Heart right ventricle (tissue), 16 donors: Measurements from ENCODE around the gene ZNF695. TPM values are rescaled to one million over a fixed set of nuclear protein-coding genes. Genes with fewer than 3 reads are reported as not detected.
A peak's percentile ranks its signal among the peaks of the same experiment; 100 is the strongest.
"Not testable (repeated sequence)": the region's sequence is repeated elsewhere in the genome, so short reads cannot be mapped to it uniquely, and the experiment has no call there.

Experiments used
- ATAC-seq, 8 donors: fragments of 200-7000 bp; cut with Tn5 transposase; one replicate each; pipeline ENCODE4 v1.9.1; 2020; ENCODE audit warnings: mild to moderate bottlenecking in 8 of 8, moderate library complexity in 8 of 8, moderate number of reproducible peaks in 1 of 8
- DNase-seq, 2 donors: peaks; one replicate each; pipeline ENCODE4 v3.0.0-alpha.2; 2020
- H3K27ac ChIP-seq, 10 donors: fragments of 200-600 bp; sonication (generic) in 2 of 10; one replicate each; pipeline versions ENCODE4 v1.5.0 to v1.8.0; 2020 to 2022; ENCODE audit warnings: mild to moderate bottlenecking in 3 of 10
- H3K27me3 ChIP-seq, 7 donors: fragments of 200-600 bp; one replicate each; pipeline ENCODE4 v1.8.0; 2021 to 2022; ENCODE audit warnings: mild to moderate bottlenecking in 2 of 7
- H3K36me3 ChIP-seq, 9 donors: fragments of 200-600 bp; sonication (generic) in 1 of 9; one replicate each; pipeline versions ENCODE4 v1.5.0 to v1.8.0; 2020 to 2022; ENCODE audit warnings: mild to moderate bottlenecking in 2 of 9
- H3K4me1 ChIP-seq, 9 donors: fragments of 200-600 bp; sonication (generic) in 1 of 9; one replicate each; pipeline versions ENCODE4 v1.5.0 to v1.8.0; 2020 to 2022; ENCODE audit warnings: mild to moderate bottlenecking in 4 of 9
- H3K4me3 ChIP-seq, 10 donors: fragments of 200-600 bp; sonication (generic) in 2 of 10; one replicate each; pipeline versions ENCODE4 v1.5.0 to v1.8.0; 2020 to 2022; ENCODE audit warnings: mild to moderate bottlenecking in 7 of 10, moderate library complexity in 2 of 10
- H3K9me3 ChIP-seq, 11 donors: fragments of 200-600 bp in 10 of 11; sonication (generic) in 2 of 11; one replicate each; pipeline versions ENCODE4 v1.5.0 to v1.8.0; 2013 to 2022; ENCODE audit warnings: mild to moderate bottlenecking in 2 of 11, control low read depth in 1 of 11, moderate library complexity in 1 of 11
- WGBS, 2 donors: extraction: QIAGEN DNeasy Blood & Tissue Kit; methylation state at CpG; one replicate each; pipeline ENCODE4 v1.1.7; 2013; ENCODE audit warnings: inconsistent platforms in 1 of 2; 5-methylcytosine and 5-hydroxymethylcytosine counted together
- intact Hi-C, 10 donors: fragments of 100-400 bp; cut with DNase I; formaldehyde crosslinking; loops; one replicate each; pipeline versions ENCODE4 v1.11.1 to v1.14.2; 2022
- polyA plus RNA-seq, 2 donors: library from polyadenylated mRNA; stranded (reverse); fragments of 200-250 nt; gene quantifications; one replicate each; pipeline ENCODE4 v1.2.3, GENCODE V29; 2013
- total RNA-seq, 10 donors: library from RNA; stranded (reverse); fragmentation: NEBNext Ultra II Directional in 3 of 10; extraction: Animal tissue kit (Norgen Biotek cat#: 25700) in 3 of 10; gene quantifications; one replicate each; pipeline versions ENCODE4 v1.2.1 to v1.2.4, GENCODE V29; 2021 to 2023
- TF ChIP-seq, protein P1 (sequence below), 9 donors: fragments of 200-600 bp; sonication (generic) in 2 of 9; IDR thresholded peaks; one replicate each; pipeline versions ENCODE4 v1.5.0 to v1.8.0; 2021 to 2022; ENCODE audit warnings: antibody characterized with exemption in 9 of 9, mild to moderate bottlenecking in 5 of 9, moderate library complexity in 1 of 9
- donor health status: Arrhythmogenic right ventricular cardiomyopathy.
- donor health status: ischemic (EF 13 %, LVEDD 7.1; RV severe dilation, severe dysfunction).
- donor health status: healthy with polysubstance abuse.
- donor health status: DM: no; HTN: yes; CAD: no.
- donor health status: DM: no; HTN: no; CAD: no.
- donor health status: ischemic (EF 25% LVEDD 6.9; RV normal size, moderate dysfunction).
- donor health status: ischemic (EF 25% LVEDD 5.7; RV mildly dilated, moderate dysfunction).
- donor health status: healthy.
- donor health status: DM: yes; HTN: yes; CAD: no.
- donor health status: Ischemic cardiomyopathy.
- donor health status: ischemic (EF 35%, LVEDD 5.7; RV mildly dilated, moderate dysfunction).
- donor health status: nonischemic (EF 11% LVEDD 7.7; RV severe dilation, severe dysfunction).
- donor health status: DM: yes; HTN: yes; CAD: no.
- donor health status: PGD.
- donor health status: ischemic (EF 29% LVEDD 5.4; RV normal size, mild dysfunction).
- donor health status: nonischemic (EF 23%, LVEDD 6.1; RV moderate dilation, normal function).

Gene ZNF695
- total and polyA plus RNA-seq, 12 donors: 0.01 to 0.25 (median 0.19) TPM; not detected in 9

DNA sequence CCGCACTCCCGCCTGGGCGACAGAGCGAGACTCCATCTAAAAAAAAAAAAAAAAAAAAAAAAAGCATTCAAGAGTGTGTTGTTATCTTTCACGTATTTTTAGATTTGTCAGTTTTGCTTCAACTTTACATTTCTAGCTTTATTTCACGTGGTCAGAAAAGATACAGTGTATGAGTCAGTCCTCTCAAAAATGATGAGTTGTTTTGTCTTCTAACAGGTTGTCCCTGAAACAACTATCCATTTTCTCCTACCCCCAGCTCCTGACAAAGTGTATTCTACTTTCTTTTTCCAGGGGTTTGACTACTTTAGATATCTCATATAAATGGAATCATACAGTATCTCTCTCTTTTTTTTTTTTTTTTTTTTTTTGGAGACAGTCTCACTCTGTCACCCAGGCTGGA is 5.5 kb upstream of the ZNF695 start:
- TF ChIP-seq, protein P1, sequence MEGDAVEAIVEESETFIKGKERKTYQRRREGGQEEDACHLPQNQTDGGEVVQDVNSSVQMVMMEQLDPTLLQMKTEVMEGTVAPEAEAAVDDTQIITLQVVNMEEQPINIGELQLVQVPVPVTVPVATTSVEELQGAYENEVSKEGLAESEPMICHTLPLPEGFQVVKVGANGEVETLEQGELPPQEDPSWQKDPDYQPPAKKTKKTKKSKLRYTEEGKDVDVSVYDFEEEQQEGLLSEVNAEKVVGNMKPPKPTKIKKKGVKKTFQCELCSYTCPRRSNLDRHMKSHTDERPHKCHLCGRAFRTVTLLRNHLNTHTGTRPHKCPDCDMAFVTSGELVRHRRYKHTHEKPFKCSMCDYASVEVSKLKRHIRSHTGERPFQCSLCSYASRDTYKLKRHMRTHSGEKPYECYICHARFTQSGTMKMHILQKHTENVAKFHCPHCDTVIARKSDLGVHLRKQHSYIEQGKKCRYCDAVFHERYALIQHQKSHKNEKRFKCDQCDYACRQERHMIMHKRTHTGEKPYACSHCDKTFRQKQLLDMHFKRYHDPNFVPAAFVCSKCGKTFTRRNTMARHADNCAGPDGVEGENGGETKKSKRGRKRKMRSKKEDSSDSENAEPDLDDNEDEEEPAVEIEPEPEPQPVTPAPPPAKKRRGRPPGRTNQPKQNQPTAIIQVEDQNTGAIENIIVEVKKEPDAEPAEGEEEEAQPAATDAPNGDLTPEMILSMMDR (IDR thresholded peaks at IDR 0.05): no peak
- Histone ChIP-seq H3K4me3 (no peak overlapping the region), H3K4me1 (peaks cover 0 to under 1% (median 0%) of the 10 kb centered on the region in 9 donors), H3K27ac (no peak overlapping the region), H3K36me3 (no peaks in the 10 kb centered on the region), H3K27me3 (no peaks in the 10 kb centered on the region), H3K9me3 (peaks cover 0 to 59% (median 4%) of the 10 kb centered on the region in 11 donors)
- DNase-seq (no peak), ATAC-seq (no peak)
- intact Hi-C loops: no loop called here
- 71 to 89% methylated on average over 2 to 6 of the region's 6 CpGs for WGBS, 2 donors

DNA sequence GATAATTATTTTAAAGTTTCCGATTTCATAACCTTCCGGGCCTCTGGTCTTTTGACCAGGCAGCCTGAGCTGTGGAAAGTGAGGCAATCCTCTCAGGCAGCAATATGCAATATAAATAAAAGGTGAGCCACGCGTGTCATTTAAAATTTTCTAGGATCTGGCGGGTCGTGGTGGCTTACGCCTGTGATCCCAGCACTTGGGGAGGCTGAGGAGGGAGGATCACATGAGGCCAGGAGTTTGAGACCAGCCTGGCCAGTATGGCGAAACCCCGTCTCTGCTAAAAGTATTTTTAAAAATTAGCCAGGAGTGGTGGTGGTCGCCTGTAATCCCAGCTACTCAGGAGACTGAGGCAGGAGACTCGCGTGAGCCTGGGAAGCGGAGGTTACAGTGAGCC is 546 bp upstream of the ZNF695 start:
- WGBS, 2 donors: 87% methylated on average over 13 of the region's 13 CpGs
- H3K9me3 ChIP-seq: peaks cover 0 to 49% (median 5%) of the 10 kb centered on the region in 11 donors
- intact Hi-C loops: no loop called here
- H3K27me3 ChIP-seq: peaks cover 0 to 19% (median 11%) of the 10 kb centered on the region in 7 donors
- H3K27ac ChIP-seq: no peak overlapping the region
- no peaks in the 10 kb centered on the region for H3K36me3 ChIP-seq
- TF ChIP-seq, protein P1 (IDR thresholded peaks at IDR 0.05): no peak
- ATAC-seq (no peak), DNase-seq (no peak)
- H3K4me3 ChIP-seq: peak overlapping the region in 6 of 10 donors; percentile 60 to 69 (median 66)
- peaks cover 0 to 8% (median 0%) of the 10 kb centered on the region in 9 donors for H3K4me1 ChIP-seq

DNA sequence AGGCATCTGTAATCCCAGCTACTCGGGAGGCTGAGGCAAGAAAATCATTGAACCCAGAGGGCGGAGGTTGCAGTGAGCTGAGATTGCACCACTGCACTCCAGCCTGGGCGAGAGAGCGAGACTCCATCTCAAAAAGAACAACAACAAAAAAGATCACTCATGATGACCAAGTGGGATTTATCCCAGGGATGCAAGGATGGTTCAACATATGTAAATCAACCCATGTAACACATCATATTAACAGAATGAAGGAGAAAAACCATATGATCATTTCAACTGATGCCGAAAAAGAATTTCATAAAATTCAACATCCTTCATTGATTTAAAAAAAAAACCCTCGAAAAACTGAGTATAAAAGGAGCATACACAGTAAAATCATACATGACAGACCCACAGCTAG is 3.8 kb downstream of the ZNF695 start:
- H3K36me3 ChIP-seq, H3K27ac ChIP-seq, H3K4me1 ChIP-seq, intact Hi-C loops, H3K4me3 ChIP-seq, ATAC-seq, DNase-seq: not testable (repeated sequence)
- Histone ChIP-seq H3K9me3 (peaks cover 0 to 59% (median 6%) of the 10 kb centered on the region in 11 donors), H3K27me3 (peaks cover 0 to 19% (median 11%) of the 10 kb centered on the region in 7 donors)
- WGBS, 2 donors: 98 to 99% methylated on average over 6 of the region's 6 CpGs

DNA sequence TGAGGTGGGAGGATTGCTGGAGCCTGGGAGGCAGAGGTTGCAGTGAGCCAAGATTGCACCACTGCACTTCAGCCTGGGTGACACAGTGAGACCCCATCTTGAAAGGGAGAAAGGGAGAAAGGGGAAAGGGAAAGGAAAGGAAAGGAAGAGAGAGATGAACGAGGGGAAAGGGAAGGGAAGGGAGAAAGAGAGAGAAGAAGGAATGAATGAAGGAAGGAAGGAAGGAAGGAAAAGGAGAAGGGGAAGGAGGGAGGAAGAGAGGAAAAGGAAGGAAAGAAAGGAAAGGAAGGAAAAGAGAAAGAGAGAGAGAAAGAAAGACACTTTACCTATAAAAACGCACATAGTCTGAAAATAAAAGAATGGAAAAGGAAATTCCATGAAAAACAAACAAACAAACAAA is 18.0 kb downstream of the ZNF695 start:
- DNase-seq (no peak), ATAC-seq (no peak)
- Histone ChIP-seq H3K4me3 (no peak overlapping the region), H3K36me3 (no peaks in the 10 kb centered on the region), H3K27ac (no peak overlapping the region), H3K4me1 (no peaks in the 10 kb centered on the region), H3K9me3 (peaks cover 6 to 100% (median 74%) of the 10 kb centered on the region in 11 donors), H3K27me3 (no peaks in the 10 kb centered on the region)
- TF ChIP-seq, protein P1 (IDR thresholded peaks at IDR 0.05): no peak
- 94 to 98% methylated on average over 2 of the region's 2 CpGs for WGBS, 2 donors
- intact Hi-C loops: no loop called here

DNA sequence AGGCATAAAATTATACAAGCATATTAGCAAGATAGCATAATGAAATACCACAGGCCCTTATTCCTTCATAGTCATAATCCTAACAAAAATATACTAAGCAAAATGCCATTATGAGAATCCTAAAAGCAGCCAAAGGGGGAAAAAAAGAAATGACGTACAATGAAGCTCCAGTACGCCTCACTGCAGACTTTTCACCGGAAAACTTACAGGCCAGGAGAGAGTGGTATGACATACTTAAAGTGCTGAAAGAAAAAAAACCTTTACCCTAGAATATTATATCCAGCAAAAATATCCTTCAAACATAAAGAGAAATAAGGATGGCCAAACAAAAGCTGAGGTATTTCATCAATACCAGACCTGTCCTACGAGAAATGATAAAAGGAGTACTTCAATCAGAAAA is 19.5 kb downstream of the ZNF695 start:
- ATAC-seq (no peak), DNase-seq (no peak)
- Histone ChIP-seq H3K27me3 (no peaks in the 10 kb centered on the region), H3K4me1 (no peaks in the 10 kb centered on the region), H3K27ac (no peak overlapping the region), H3K4me3 (no peak overlapping the region), H3K36me3 (no peaks in the 10 kb centered on the region), H3K9me3 (peaks cover 6 to 100% (median 82%) of the 10 kb centered on the region in 11 donors)
- WGBS, 2 donors: 97 to 98% methylated on average over 4 of the region's 4 CpGs
- intact Hi-C loops: no loop called here
- TF ChIP-seq, protein P1 (IDR thresholded peaks at IDR 0.05): no peak
